GM12878 (cell line): ENCODE results near the gene MTIF2. TPM values are rescaled to one million over a fixed set of nuclear protein-coding genes. Genes with fewer than 3 reads are reported as not detected.

Source experiments
- ATAC-seq: fragments of 200-7000 bp; cut with Tn5 transposase; 3 replicates; pipeline ENCODE4 v1.9.1; 2020; ENCODE audit warnings: mild to moderate bottlenecking, moderate library complexity
- BruUV-seq: library from RNA; stranded (reverse); fragments of 400-500 nt; replicated peaks from 2 replicates; lab custom pipeline; 2021; lab: Mats Ljungman, UMichigan
- CTCF ChIA-PET: fragments of 300-600 bp; sonication (Branson Sonifier 250); formaldehyde crosslinking; extraction: SDS; loops from one replicate; lab custom pipeline; 2021; ENCODE audit warnings: inconsistent platforms; lab: Yijun Ruan, JAX
- POLR2A ChIA-PET: fragments of 350-600 bp; formaldehyde crosslinking; extraction: SDS; loops from one replicate; lab custom pipeline; 2021; ENCODE audit warnings: inconsistent platforms; lab: Charles Lee
- RAD21 ChIA-PET: fragments of 300-600 bp; sonication (Branson Sonifier 250); formaldehyde crosslinking; loops from one replicate; lab custom pipeline; 2023; ENCODE audit warnings: antibody characterized with exemption; ENCODE audit not compliant: unreplicated experiment; lab: Charles Lee
- SMC1A ChIA-PET: fragments of 300-600 bp; sonication (Branson Sonifier 250); formaldehyde crosslinking; loops from one replicate; lab custom pipeline; 2023; ENCODE audit not compliant: unreplicated experiment, uncharacterized antibody; lab: Charles Lee
- DNase-seq: peaks from one replicate; pipeline ENCODE4 v3.0.0-alpha.2; 2011; ENCODE audit warnings: low read depth, low spot score
- FAIRE-seq: peaks from 3 replicates; lab custom pipeline; 2011; peaks lifted over from hg19 to GRCh38; lab: Jason Lieb, UNC
- H2AFZ ChIP-seq: 2 replicates; pipeline ENCODE4 v1.6.0; 2011; ENCODE audit warnings: low read depth, low read length, control low read depth; ENCODE audit not compliant: control insufficient read depth
- H3K27ac ChIP-seq: 2 replicates; pipeline ENCODE4 v1.5.1; 2011; ENCODE audit warnings: control low read depth; ENCODE audit not compliant: control insufficient read depth, insufficient read depth
- H3K27me3 ChIP-seq, 2 experiments: replicated peaks in 1 of 2; 2 replicates each; pipeline versions ENCODE4 v1.6.0 to v1.6.1; 2011; ENCODE audit warnings: low read length in 1 of 2; ENCODE audit not compliant: control insufficient read depth in 2 of 2, insufficient read depth in 2 of 2
- H3K36me3 ChIP-seq, 2 experiments: 2 replicates each; pipeline ENCODE4 v1.5.1; 2011; ENCODE audit warnings: low read length in 1 of 2; ENCODE audit not compliant: control insufficient read depth in 2 of 2, insufficient read depth in 2 of 2
- H3K4me1 ChIP-seq: 2 replicates; pipeline ENCODE4 v1.6.1; 2011; ENCODE audit warnings: mild to moderate bottlenecking, low read length, moderate library complexity, mixed read lengths; ENCODE audit not compliant: control insufficient read depth, insufficient read depth
- H3K4me2 ChIP-seq: 2 replicates; pipeline ENCODE4 v1.6.0; 2011; ENCODE audit warnings: control low read depth; ENCODE audit not compliant: control insufficient read depth, insufficient read depth
- H3K4me3 ChIP-seq: fragments of 200-600 bp; sonication (generic); 2 replicates; pipeline ENCODE4 v1.5.1; 2016
- H3K79me2 ChIP-seq: 2 replicates; pipeline ENCODE4 v1.6.0; 2011; ENCODE audit warnings: low read length; ENCODE audit not compliant: control insufficient read depth, insufficient read depth
- H3K9ac ChIP-seq: 2 replicates; pipeline ENCODE4 v1.8.0; 2011; ENCODE audit warnings: low read length, control low read depth, mixed read lengths; ENCODE audit not compliant: control insufficient read depth, insufficient read depth
- H3K9me3 ChIP-seq: replicated peaks from 3 replicates; pipeline ENCODE4 v1.5.1; 2011; ENCODE audit warnings: mild to moderate bottlenecking, low read length; ENCODE audit not compliant: control insufficient read depth, insufficient read depth
- H4K20me1 ChIP-seq: 2 replicates; pipeline ENCODE4 v1.6.0; 2011; ENCODE audit not compliant: control insufficient read depth, insufficient read depth
- ASH2L ChIP-seq: fragments of 300-600, 200-600 bp; sonication (generic); IDR thresholded peaks from 2 replicates; pipeline ENCODE4 v1.6.1; 2017; ENCODE audit warnings: low read depth, mild to moderate bottlenecking, borderline replicate concordance
- CBFB ChIP-seq: IDR thresholded peaks from 2 replicates; pipeline ENCODE4 v1.6.1; 2016; ENCODE audit warnings: antibody characterized with exemption, low read depth
- CBX5 ChIP-seq: sonication (generic); IDR thresholded peaks from 2 replicates; pipeline ENCODE4 v1.6.1; 2016; ENCODE audit warnings: low read depth, moderate library complexity, mild to moderate bottlenecking, inconsistent platforms
- CHD4 ChIP-seq: fragments of 200-600 bp; sonication (generic); IDR thresholded peaks from 2 replicates; pipeline ENCODE4 v1.6.1; 2016; ENCODE audit warnings: mild to moderate bottlenecking
- IKZF2 ChIP-seq, 2 experiments: fragments of 450-650 bp; IDR thresholded peaks; 2 replicates each; pipeline ENCODE4 v1.6.1; 2017; ENCODE audit warnings: mild to moderate bottlenecking in 2 of 2, moderate library complexity in 2 of 2
- MYC ChIP-seq: IDR thresholded peaks from 2 replicates; pipeline ENCODE4 v1.6.1; 2011; ENCODE audit warnings: mild to moderate bottlenecking, low read length, moderate library complexity, inconsistent platforms; ENCODE audit not compliant: insufficient read depth, insufficient replicate concordance, insufficient read length, severe bottlenecking
- NBN ChIP-seq: fragments of 450-650 bp; IDR thresholded peaks from 2 replicates; pipeline ENCODE4 v1.6.1; 2016
- NFXL1 ChIP-seq: fragments of 450-650 bp; IDR thresholded peaks from 2 replicates; pipeline ENCODE4 v1.6.1; 2017; ENCODE audit warnings: antibody characterized with exemption, mild to moderate bottlenecking, borderline replicate concordance
- NFYA ChIP-seq: IDR thresholded peaks from 2 replicates; pipeline ENCODE4 v1.6.1; 2011; ENCODE audit warnings: low read depth, mild to moderate bottlenecking, low read length, improper control_type of control experiment, borderline replicate concordance
- NR2F1 ChIP-seq: fragments of 450-650 bp; conservative IDR thresholded peaks from 2 replicates; pipeline ENCODE4 v1.6.1; 2017; ENCODE audit warnings: mild to moderate bottlenecking
- POLR2A ChIP-seq: IDR thresholded peaks from 2 replicates; pipeline ENCODE4 v1.6.1; 2011; ENCODE audit warnings: low read depth, mild to moderate bottlenecking, low read length
- RB1 ChIP-seq: fragments of 450-650 bp; formaldehyde crosslinking; IDR thresholded peaks from 2 replicates; pipeline ENCODE4 v1.6.1; 2017; ENCODE audit warnings: mild to moderate bottlenecking, borderline replicate concordance
- RBBP5 ChIP-seq: fragments of 200-600 bp; sonication (generic); conservative IDR thresholded peaks from 2 replicates; pipeline ENCODE4 v1.6.1; 2016
- RUNX3 ChIP-seq: IDR thresholded peaks from 2 replicates; pipeline ENCODE4 v1.6.1; 2012; ENCODE audit warnings: low read length, inconsistent platforms
- SMC3 ChIP-seq: IDR thresholded peaks from 2 replicates; pipeline ENCODE4 v1.6.1; 2011; ENCODE audit warnings: low read length, improper control_type of control experiment, borderline replicate concordance
- SUZ12 ChIP-seq: fragments of 200-600 bp; sonication (generic); IDR thresholded peaks from one replicate; pipeline ENCODE4 v1.6.1; 2018; ENCODE audit warnings: antibody characterized with exemption, mild to moderate bottlenecking; ENCODE audit not compliant: unreplicated experiment
- TCF12 ChIP-seq: IDR thresholded peaks from 2 replicates; pipeline ENCODE4 v1.6.1; 2011; ENCODE audit warnings: low read depth, mild to moderate bottlenecking, low read length
- WGBS: methylation state at CpG from one replicate; pipeline ENCODE4 v1.1.6; 2016; ENCODE audit warnings: low lambda C conversion rate; ENCODE audit not compliant: insufficient replicate concordance, insufficient coverage; ENCODE audit errors: missing lambda C conversion rate; 5-methylcytosine and 5-hydroxymethylcytosine counted together
- in situ Hi-C: fragments of 300-500 bp; cut with MboI; formaldehyde crosslinking; loops from 9 replicates; pipeline ENCODE4 v1.14.3; 2018; ENCODE audit warnings: mixed read lengths
- intact Hi-C: fragments of 100-400 bp; cut with micrococcal nuclease; formaldehyde crosslinking; loops from one replicate; pipeline ENCODE4 v1.14.2; 2022; ENCODE audit not compliant: unreplicated experiment
- polyA plus RNA-seq, 11 experiments: library from polyadenylated mRNA; depleted of rRNA in 4 of 11; unstranded in 6 of 11; stranded (reverse) in 5 of 11; fragments of >200 nt; fragmentation: Nextera tagmentation in 4 of 11; fragmentation: Illumina TruSeq in 1 of 11; extraction: Ambion mirVana in 4 of 11; extraction: Trizol in 1 of 11; gene quantifications; 1 replicate in 1 of 11; 2 replicates in 10 of 11; pipeline versions ENCODE4 v1.2.1 to v1.2.3, GENCODE V29; 2011 to 2016; ENCODE audit warnings: inconsistent platforms in 2 of 11, missing spikeins in 2 of 11, low read depth in 1 of 11
- total RNA-seq, 4 experiments: library from RNA; depleted of rRNA in 3 of 4; stranded (reverse); fragments of >200 nt in 3 of 4; fragmentation: Illumina TruSeq in 1 of 4; extraction: Trizol in 1 of 4; gene quantifications; 2 replicates each; pipeline versions ENCODE4 v1.2.1 to v1.2.3, GENCODE V29; 2013 to 2021
- TF ChIP-seq, protein P1 (sequence below): IDR thresholded peaks from 2 replicates; pipeline ENCODE4 v1.6.1; 2011; ENCODE audit warnings: low read depth, low read length, improper control_type of control experiment, borderline replicate concordance
- TF ChIP-seq, protein P2 (sequence below): fragments of 450-650 bp; formaldehyde crosslinking; IDR thresholded peaks from 2 replicates; pipeline ENCODE4 v1.5.0; 2022; ENCODE audit warnings: mild to moderate bottlenecking, missing genetic modification characterization

MTIF2 gene
- total and polyA plus RNA-seq, 10 of the 15 experiments (the other 5 are each of a cell fraction or from before 2014, with no cell fraction given): 26.4 to 63.7 (median 40.0) TPM

DNA sequence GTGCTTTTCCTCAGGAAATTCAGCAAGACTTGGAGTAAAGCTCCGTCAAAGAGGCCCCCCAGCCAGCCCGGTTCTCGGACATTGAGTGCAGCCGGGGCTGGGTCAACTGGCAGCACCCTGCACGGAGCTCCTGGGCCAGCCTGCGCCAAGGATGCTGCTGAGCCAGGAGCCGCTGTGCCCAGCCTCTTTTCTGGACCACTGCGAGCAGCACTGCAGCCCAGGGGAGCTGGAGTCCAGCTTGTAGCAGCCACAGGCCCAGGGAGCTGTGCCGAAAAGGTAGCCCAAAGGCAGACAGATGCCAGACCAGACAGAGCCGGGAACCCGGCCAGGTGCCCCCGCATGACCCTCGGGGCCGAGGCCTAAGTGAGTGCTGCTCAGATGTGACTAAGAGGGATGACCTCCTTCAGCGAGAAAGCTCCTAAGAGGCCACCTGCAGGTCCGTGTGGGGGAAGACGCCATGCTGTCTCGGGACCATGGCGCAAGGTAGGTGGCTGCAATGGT is 44.2 kb downstream of the MTIF2 start:
- DNase-seq (no peak), FAIRE-seq (no peak), ATAC-seq (no peak)
- H3K79me2 ChIP-seq: peaks cover 7% of the 10 kb centered on the region
- CTCF ChIA-PET: interaction anchor here (1.6 to 1.7 kb wide), 2 partner anchors 10 to 51 kb away, joined by 3 to 4 read pairs; no protein-coding TSS in a partner anchor
- H3K9ac ChIP-seq: no peak overlapping the region
- H3K27ac ChIP-seq: no peak overlapping the region
- no peaks in the 10 kb centered on the region; the same call in 1 of the 2 replicates for H3K4me1 ChIP-seq
- no peaks in the 10 kb centered on the region for H4K20me1 ChIP-seq
- 91% methylated on average over 19 of the region's 19 CpGs for WGBS
- intact Hi-C loops (no loop called here), in situ Hi-C loops (no loop called here)
- POLR2A ChIA-PET: interaction anchor here (0.5 kb wide), 1 partner anchor 128 kb away, joined by 3 read pairs; no protein-coding TSS in a partner anchor
- no peak for TF ChIP-seq POLR2A
- TF ChIP-seq RUNX3: no peak
- no peak for TF ChIP-seq RBBP5
- TF ChIP-seq NR2F1: no peak
- TF ChIP-seq SUZ12: no peak
- no peak for TF ChIP-seq CBX5
- TF ChIP-seq NBN: no peak
- no peak for TF ChIP-seq TCF12
- no peak for TF ChIP-seq ASH2L
- TF ChIP-seq CBFB: no peak
- no peak for TF ChIP-seq CHD4
- no peak for TF ChIP-seq SMC3
- no peak for TF ChIP-seq NFYA
- TF ChIP-seq, protein P1, sequence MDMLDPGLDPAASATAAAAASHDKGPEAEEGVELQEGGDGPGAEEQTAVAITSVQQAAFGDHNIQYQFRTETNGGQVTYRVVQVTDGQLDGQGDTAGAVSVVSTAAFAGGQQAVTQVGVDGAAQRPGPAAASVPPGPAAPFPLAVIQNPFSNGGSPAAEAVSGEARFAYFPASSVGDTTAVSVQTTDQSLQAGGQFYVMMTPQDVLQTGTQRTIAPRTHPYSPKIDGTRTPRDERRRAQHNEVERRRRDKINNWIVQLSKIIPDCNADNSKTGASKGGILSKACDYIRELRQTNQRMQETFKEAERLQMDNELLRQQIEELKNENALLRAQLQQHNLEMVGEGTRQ: no peak
- no peak for TF ChIP-seq MYC
- no peak for TF ChIP-seq IKZF2 (IDR thresholded peaks at IDR 0.05)
- TF ChIP-seq RB1: no peak
- TF ChIP-seq, protein P2, sequence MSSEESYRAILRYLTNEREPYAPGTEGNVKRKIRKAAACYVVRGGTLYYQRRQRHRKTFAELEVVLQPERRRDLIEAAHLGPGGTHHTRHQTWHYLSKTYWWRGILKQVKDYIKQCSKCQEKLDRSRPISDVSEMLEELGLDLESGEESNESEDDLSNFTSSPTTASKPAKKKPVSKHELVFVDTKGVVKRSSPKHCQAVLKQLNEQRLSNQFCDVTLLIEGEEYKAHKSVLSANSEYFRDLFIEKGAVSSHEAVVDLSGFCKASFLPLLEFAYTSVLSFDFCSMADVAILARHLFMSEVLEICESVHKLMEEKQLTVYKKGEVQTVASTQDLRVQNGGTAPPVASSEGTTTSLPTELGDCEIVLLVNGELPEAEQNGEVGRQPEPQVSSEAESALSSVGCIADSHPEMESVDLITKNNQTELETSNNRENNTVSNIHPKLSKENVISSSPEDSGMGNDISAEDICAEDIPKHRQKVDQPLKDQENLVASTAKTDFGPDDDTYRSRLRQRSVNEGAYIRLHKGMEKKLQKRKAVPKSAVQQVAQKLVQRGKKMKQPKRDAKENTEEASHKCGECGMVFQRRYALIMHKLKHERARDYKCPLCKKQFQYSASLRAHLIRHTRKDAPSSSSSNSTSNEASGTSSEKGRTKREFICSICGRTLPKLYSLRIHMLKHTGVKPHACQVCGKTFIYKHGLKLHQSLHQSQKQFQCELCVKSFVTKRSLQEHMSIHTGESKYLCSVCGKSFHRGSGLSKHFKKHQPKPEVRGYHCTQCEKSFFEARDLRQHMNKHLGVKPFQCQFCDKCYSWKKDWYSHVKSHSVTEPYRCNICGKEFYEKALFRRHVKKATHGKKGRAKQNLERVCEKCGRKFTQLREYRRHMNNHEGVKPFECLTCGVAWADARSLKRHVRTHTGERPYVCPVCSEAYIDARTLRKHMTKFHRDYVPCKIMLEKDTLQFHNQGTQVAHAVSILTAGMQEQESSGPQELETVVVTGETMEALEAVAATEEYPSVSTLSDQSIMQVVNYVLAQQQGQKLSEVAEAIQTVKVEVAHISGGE: no peak
- no peak for TF ChIP-seq NFXL1
- SMC1A ChIA-PET: no interaction called here
- no peaks in the 10 kb centered on the region for H3K9me3 ChIP-seq
- RAD21 ChIA-PET: interaction anchor here (0.8 kb wide), 1 partner anchor 207 kb away, joined by 4 read pairs; no protein-coding TSS in a partner anchor
- peaks cover 0 to 4% of the 10 kb centered on the region in 2 experiments; a peak in 1 of 4 replicates for H3K36me3 ChIP-seq
- H3K4me3 ChIP-seq: no peak overlapping the region
- no peak overlapping the region for H2AFZ ChIP-seq
- no TSS peak for BruUV-seq
- no peaks in the 10 kb centered on the region for H3K27me3 ChIP-seq
- no peak overlapping the region for H3K4me2 ChIP-seq
